HepG2 (cell line): ENCODE measurements around the gene CLHC1. TPM values are rescaled to one million over a fixed set of nuclear protein-coding genes. Genes with fewer than 3 reads are reported as not detected.

Experiments
- ATAC-seq: fragments of 200-7000 bp; cut with Tn5 transposase; 3 replicates; pipeline ENCODE4 v1.9.1; 2020; ENCODE audit warnings: mild to moderate bottlenecking, moderate library complexity
- BruUV-seq: library from RNA; stranded (reverse); fragments of 400-500 nt; replicated peaks from 2 replicates; lab custom pipeline; 2021; lab: Mats Ljungman, UMichigan
- CTCF ChIA-PET: fragments of 300-600 bp; formaldehyde crosslinking; extraction: SDS; loops from one replicate; lab custom pipeline; 2021; ENCODE audit warnings: low total read pairs, inconsistent platforms, low intra/inter-chr PET ratio; lab: Yijun Ruan, JAX
- POLR2A ChIA-PET: fragments of 350-600 bp; sonication (Branson Sonifier 250); formaldehyde crosslinking; loops from one replicate; lab custom pipeline; 2020; ENCODE audit warnings: antibody characterized with exemption, inconsistent platforms; lab: Yijun Ruan, JAX
- DNase-seq: peaks from one replicate; pipeline ENCODE4 v3.0.0-alpha.2; 2015; ENCODE audit warnings: low spot score
- FAIRE-seq: peaks from 3 replicates; lab custom pipeline; 2011; peaks lifted over from hg19 to GRCh38; lab: Jason Lieb, UNC
- H2AFZ ChIP-seq: one replicate; pipeline ENCODE4 v1.6.1; 2011; ENCODE audit warnings: low read length, inconsistent platforms
- H3K27ac ChIP-seq: fragments of 300-600 bp; 3 replicates; pipeline ENCODE4 v1.8.0; 2011; ENCODE audit warnings: mixed run types, mild to moderate bottlenecking, mixed read lengths, low read length, inconsistent platforms; ENCODE audit not compliant: insufficient read depth; ENCODE audit errors: extremely low read length
- H3K27me3 ChIP-seq, 2 experiments: fragments of 200-600 bp in 1 of 2; 2 replicates in 1 of 2; 3 replicates in 1 of 2; pipeline versions ENCODE4 v1.6.0 to v1.8.0; 2011; ENCODE audit warnings: low read length in 2 of 2, mild to moderate bottlenecking in 2 of 2, moderate library complexity in 2 of 2, inconsistent platforms in 1 of 2; ENCODE audit not compliant: insufficient read depth in 2 of 2, control insufficient read depth in 1 of 2
- H3K36me3 ChIP-seq, 2 experiments: fragments of 200-600 bp in 1 of 2; replicated peaks in 1 of 2; 2 replicates in 1 of 2; 3 replicates in 1 of 2; pipeline versions ENCODE4 v1.5.1 to v1.8.0; 2011; ENCODE audit warnings: low read length in 2 of 2, inconsistent platforms in 1 of 2; ENCODE audit not compliant: insufficient read depth in 2 of 2, control insufficient read depth in 1 of 2
- H3K4me1 ChIP-seq: 2 replicates; pipeline ENCODE4 v1.5.1; 2012; ENCODE audit warnings: low read length, inconsistent platforms; ENCODE audit not compliant: insufficient read depth
- H3K4me2 ChIP-seq: 2 replicates; pipeline ENCODE4 v1.6.0; 2011; ENCODE audit warnings: low read depth, low read length, inconsistent platforms
- H3K4me3 ChIP-seq, 3 experiments: fragments of 200-600 bp in 1 of 3; sonication (generic), shearing (Covaris generic) in 1 of 3; replicated peaks in 1 of 3; 2 replicates each; pipeline ENCODE4 v1.5.1; 2011 to 2016; ENCODE audit warnings: low read length in 3 of 3, inconsistent platforms in 2 of 3, low read depth in 2 of 3, mild to moderate bottlenecking in 2 of 3, control low read depth in 1 of 3, mixed read lengths in 1 of 3; ENCODE audit not compliant: insufficient read depth in 1 of 3
- H3K79me2 ChIP-seq: one replicate; pipeline ENCODE4 v1.6.1; 2011; ENCODE audit warnings: low read length, inconsistent platforms; ENCODE audit not compliant: insufficient read depth
- H3K9ac ChIP-seq: 2 replicates; pipeline ENCODE4 v1.6.0; 2011; ENCODE audit warnings: mild to moderate bottlenecking, low read depth, low read length, inconsistent platforms; ENCODE audit not compliant: insufficient read depth
- H3K9me3 ChIP-seq: 2 replicates; pipeline ENCODE4 v1.5.1; 2012; ENCODE audit warnings: mild to moderate bottlenecking, low read length
- H4K20me1 ChIP-seq: 2 replicates; pipeline ENCODE4 v1.6.0; 2011; ENCODE audit warnings: inconsistent platforms, mild to moderate bottlenecking, low read length, moderate library complexity; ENCODE audit not compliant: insufficient read depth
- HDAC2 ChIP-seq: sonication (generic); formaldehyde crosslinking; IDR thresholded peaks from 2 replicates; pipeline ENCODE4 v1.4.0; 2020; ENCODE audit warnings: missing genetic modification reagents
- HOXA5 ChIP-seq: sonication (generic); formaldehyde crosslinking; IDR thresholded peaks from 2 replicates; pipeline ENCODE4 v1.4.0; 2020; ENCODE audit warnings: missing genetic modification reagents
- MIXL1 ChIP-seq: IDR thresholded peaks from 2 replicates; pipeline ENCODE4 v1.6.1; 2016
- MLLT10 ChIP-seq: sonication (generic); formaldehyde crosslinking; IDR thresholded peaks from 2 replicates; pipeline ENCODE4 v1.4.0; 2020; ENCODE audit warnings: missing genetic modification reagents
- NFATC3 ChIP-seq: sonication (generic); formaldehyde crosslinking; IDR thresholded peaks from 2 replicates; pipeline ENCODE4 v1.5.1; 2020; ENCODE audit warnings: mild to moderate bottlenecking, missing genetic modification reagents
- NFIB ChIP-seq: sonication (generic); formaldehyde crosslinking; IDR thresholded peaks from 2 replicates; pipeline ENCODE4 v1.9.0; 2021; ENCODE audit warnings: missing genetic modification reagents, mild to moderate bottlenecking, borderline replicate concordance
- ZMYM2 ChIP-seq: sonication (generic); formaldehyde crosslinking; IDR thresholded peaks from 2 replicates; pipeline ENCODE4 v1.8.0; 2022; ENCODE audit warnings: mild to moderate bottlenecking, missing genetic modification reagents
- WGBS: methylation state at CpG from one replicate; pipeline ENCODE4 v1.1.6; 2017; ENCODE audit warnings: low lambda C conversion rate; 5-methylcytosine and 5-hydroxymethylcytosine counted together
- in situ Hi-C: cut with HindIII; loops from 2 replicates; pipeline ENCODE4 v1.10.0; 2017; ENCODE audit warnings: low pct_unique_long_range_greater_than_20kb; ENCODE audit not compliant: extremely low pct_ligation_motif_present
- intact Hi-C: fragments of 100-400 bp; cut with micrococcal nuclease; formaldehyde crosslinking; loops from one replicate; pipeline ENCODE4 v1.10.0; 2022; ENCODE audit not compliant: unreplicated experiment
- polyA plus RNA-seq, 8 experiments: library from polyadenylated mRNA; depleted of rRNA in 3 of 8; stranded (reverse) in 7 of 8; unstranded in 1 of 8; fragments of >200 nt; fragmentation: Illumina TruSeq in 4 of 8; extraction: Trizol in 4 of 8; gene quantifications; 2 replicates each; pipeline versions ENCODE4 v1.2.1 to v1.2.3, GENCODE V29; 2011 to 2016; ENCODE audit warnings: low read depth in 4 of 8, missing spikeins in 1 of 8, mixed read lengths in 1 of 8; ENCODE audit not compliant: insufficient read depth in 1 of 8
- total RNA-seq, 5 experiments: library from RNA; depleted of rRNA; stranded (reverse); fragments of >200 nt; fragmentation: Illumina TruSeq; extraction: Trizol; gene quantifications; 2 replicates each; pipeline ENCODE4 v1.2.3, GENCODE V29; 2016; ENCODE audit warnings: low read depth in 1 of 5
- TF ChIP-seq, protein P1 (sequence below), 2 experiments: sonication (generic) in 1 of 2; formaldehyde crosslinking in 1 of 2; IDR thresholded peaks; 2 replicates each; pipeline versions ENCODE4 v1.5.1 to v1.6.1; 2011 to 2020; ENCODE audit warnings: borderline replicate concordance in 1 of 2, low read depth in 1 of 2, low read length in 1 of 2, mild to moderate bottlenecking in 1 of 2, missing genetic modification reagents in 1 of 2, moderate library complexity in 1 of 2
- TF ChIP-seq, protein P2 (sequence below): sonication (generic); formaldehyde crosslinking; IDR thresholded peaks from 2 replicates; pipeline ENCODE4 v1.5.0; 2020; ENCODE audit warnings: mild to moderate bottlenecking, missing genetic modification reagents, borderline replicate concordance
- TF ChIP-seq, protein P3 (sequence below): sonication (generic); formaldehyde crosslinking; IDR thresholded peaks from 2 replicates; pipeline ENCODE4 v1.8.1; 2023; ENCODE audit warnings: mild to moderate bottlenecking, moderate library complexity, missing genetic modification reagents
- TF ChIP-seq, protein P4 (sequence below): sonication (generic); formaldehyde crosslinking; IDR thresholded peaks from 2 replicates; pipeline ENCODE4 v1.4.0; 2020; ENCODE audit warnings: missing genetic modification reagents, mild to moderate bottlenecking, borderline replicate concordance

The CLHC1 gene
- total and polyA plus RNA-seq, 2 of the 13 experiments (the other 11 are each of a cell fraction or from before 2014, with no cell fraction given) = 9.8 to 12.6 TPM

DNA sequence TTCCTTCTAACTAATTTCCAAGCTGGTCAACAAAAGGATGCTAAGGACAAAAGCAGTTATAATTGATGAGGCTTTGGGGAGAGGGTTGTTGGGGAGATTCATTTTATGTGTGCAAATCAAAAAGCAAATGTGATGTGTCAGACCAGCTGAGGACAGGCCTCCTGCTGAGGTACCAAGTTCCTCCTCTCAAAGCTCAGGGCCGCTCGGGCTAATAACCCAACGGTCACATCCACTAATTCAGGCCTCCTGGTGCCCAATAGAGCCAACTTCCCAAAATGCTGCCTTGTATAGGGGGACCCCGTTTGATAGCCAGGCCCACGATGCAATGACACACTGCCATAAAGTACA lies 93.2 kb downstream of the CLHC1 start (continued):
- TF ChIP-seq, protein P1, sequence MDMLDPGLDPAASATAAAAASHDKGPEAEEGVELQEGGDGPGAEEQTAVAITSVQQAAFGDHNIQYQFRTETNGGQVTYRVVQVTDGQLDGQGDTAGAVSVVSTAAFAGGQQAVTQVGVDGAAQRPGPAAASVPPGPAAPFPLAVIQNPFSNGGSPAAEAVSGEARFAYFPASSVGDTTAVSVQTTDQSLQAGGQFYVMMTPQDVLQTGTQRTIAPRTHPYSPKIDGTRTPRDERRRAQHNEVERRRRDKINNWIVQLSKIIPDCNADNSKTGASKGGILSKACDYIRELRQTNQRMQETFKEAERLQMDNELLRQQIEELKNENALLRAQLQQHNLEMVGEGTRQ (IDR thresholded peaks at IDR 0.05; ENCODE audit: low read depth, low read length) = no peak
- TF ChIP-seq, protein P1 (CRISPR knock-in tag; IDR thresholded peaks at IDR 0.05; ENCODE audit: borderline replicate concordance) = no peak
- TF ChIP-seq NFIB (CRISPR knock-in tag) = no peak
- no peak for TF ChIP-seq HDAC2 (CRISPR knock-in tag)
- no peak for TF ChIP-seq MIXL1

DNA sequence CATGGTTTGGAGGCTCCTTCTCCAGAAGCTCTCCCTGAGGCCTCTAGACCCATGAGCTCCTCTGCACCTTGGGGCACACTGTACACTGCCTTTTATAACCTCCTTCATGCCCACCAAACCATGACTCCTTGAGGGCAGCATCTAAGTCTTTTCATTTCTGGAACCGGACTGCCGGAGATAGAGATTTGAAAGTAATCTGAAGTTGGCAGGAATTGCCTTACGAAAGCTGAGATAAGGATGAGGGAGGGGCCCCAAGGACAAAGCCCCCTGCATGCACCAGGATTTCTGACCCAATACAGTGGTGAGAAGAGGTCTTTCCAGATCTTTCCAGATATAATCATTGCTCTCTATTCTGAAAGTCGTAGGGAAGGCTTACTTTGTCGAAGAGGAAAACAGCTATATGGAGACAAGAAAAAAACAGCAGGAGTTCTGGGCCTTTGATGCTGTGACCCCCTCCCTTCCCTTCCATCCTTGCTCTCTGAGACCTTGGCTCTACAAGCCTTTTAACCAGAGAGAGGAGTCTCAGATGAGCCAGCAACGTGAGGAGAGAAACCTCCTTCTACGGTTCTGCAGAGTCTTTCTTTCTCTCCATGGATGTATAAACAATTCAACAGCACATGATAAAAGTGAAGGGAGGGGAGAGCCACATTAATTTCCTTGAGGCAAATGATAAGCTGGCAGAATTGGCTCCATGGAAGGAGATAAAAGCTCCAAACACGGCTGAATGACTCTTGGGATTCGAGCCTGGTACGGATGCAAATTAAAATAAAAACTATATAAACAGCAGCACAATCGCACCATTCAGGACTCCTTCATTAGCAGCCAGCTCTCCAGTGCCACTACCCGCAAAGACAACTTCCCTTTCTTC lies 93.8 kb downstream of the CLHC1 start:
- 41% methylated on average over 12 of the region's 12 CpGs for WGBS
- peaks cover 56% of the 10 kb centered on the region for H3K4me1 ChIP-seq
- no TSS peak for BruUV-seq
- H3K79me2 ChIP-seq = no peaks in the 10 kb centered on the region
- no peak overlapping the region for H3K9ac ChIP-seq
- ChIA-PET POLR2A (interaction anchor here (1.3 kb wide), 2 partner anchors 29 to 88 kb away, joined by 3 to 4 read pairs; partner anchors contain the start of gene RTN4), CTCF (no interaction called here)
- H3K4me2 ChIP-seq = peak overlapping the region; percentile 97
- intact Hi-C loops = no loop called here
- no peaks in the 10 kb centered on the region for H3K9me3 ChIP-seq
- H4K20me1 ChIP-seq = no peaks in the 10 kb centered on the region
- H3K27me3 ChIP-seq = peaks cover 1 to 29% of the 10 kb centered on the region in 2 experiments; a peak in 3 of 5 replicates
- ATAC-seq (no peak), FAIRE-seq (no peak), DNase-seq (no peak)
- no peaks in the 10 kb centered on the region for H3K36me3 ChIP-seq
- H3K27ac ChIP-seq = no peak overlapping the region
- H3K4me3 ChIP-seq = peak overlapping the region in 2 of 3 experiments; percentile 36 to 71; a peak in 1 of 6 replicates
- in situ Hi-C loops = no loop called here
- no peak overlapping the region for H2AFZ ChIP-seq
- TF ChIP-seq, protein P2, sequence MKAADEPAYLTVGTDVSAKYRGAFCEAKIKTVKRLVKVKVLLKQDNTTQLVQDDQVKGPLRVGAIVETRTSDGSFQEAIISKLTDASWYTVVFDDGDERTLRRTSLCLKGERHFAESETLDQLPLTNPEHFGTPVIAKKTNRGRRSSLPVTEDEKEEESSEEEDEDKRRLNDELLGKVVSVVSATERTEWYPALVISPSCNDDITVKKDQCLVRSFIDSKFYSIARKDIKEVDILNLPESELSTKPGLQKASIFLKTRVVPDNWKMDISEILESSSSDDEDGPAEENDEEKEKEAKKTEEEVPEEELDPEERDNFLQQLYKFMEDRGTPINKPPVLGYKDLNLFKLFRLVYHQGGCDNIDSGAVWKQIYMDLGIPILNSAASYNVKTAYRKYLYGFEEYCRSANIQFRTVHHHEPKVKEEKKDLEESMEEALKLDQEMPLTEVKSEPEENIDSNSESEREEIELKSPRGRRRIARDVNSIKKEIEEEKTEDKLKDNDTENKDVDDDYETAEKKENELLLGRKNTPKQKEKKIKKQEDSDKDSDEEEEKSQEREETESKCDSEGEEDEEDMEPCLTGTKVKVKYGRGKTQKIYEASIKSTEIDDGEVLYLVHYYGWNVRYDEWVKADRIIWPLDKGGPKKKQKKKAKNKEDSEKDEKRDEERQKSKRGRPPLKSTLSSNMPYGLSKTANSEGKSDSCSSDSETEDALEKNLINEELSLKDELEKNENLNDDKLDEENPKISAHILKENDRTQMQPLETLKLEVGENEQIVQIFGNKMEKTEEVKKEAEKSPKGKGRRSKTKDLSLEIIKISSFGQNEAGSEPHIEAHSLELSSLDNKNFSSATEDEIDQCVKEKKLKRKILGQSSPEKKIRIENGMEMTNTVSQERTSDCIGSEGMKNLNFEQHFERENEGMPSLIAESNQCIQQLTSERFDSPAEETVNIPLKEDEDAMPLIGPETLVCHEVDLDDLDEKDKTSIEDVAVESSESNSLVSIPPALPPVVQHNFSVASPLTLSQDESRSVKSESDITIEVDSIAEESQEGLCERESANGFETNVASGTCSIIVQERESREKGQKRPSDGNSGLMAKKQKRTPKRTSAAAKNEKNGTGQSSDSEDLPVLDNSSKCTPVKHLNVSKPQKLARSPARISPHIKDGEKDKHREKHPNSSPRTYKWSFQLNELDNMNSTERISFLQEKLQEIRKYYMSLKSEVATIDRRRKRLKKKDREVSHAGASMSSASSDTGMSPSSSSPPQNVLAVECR (CRISPR knock-in tag) = no peak
- no peak for TF ChIP-seq NFATC3 (CRISPR knock-in tag)
- TF ChIP-seq, protein P3, sequence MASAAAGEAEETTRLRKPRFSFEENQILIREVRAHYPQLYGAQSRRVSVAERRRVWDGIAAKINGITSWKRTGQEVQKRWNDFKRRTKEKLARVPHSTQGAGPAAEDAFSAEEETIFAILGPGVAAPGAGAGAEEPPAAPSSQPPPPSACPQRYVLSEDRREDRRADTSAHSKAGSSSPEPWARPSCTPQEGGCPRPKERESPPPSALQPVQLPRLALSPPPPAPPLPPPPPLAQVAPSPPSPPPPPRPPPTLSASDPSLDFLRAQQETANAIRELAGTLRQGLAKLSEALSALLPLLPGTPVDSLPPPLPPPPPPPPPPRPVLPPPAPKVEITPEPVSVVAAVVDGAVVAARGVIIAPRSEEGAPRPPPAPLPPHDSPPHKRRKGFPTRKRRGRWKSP (CRISPR knock-in tag) = no peak
- TF ChIP-seq ZMYM2 = no peak
- TF ChIP-seq, protein P4, sequence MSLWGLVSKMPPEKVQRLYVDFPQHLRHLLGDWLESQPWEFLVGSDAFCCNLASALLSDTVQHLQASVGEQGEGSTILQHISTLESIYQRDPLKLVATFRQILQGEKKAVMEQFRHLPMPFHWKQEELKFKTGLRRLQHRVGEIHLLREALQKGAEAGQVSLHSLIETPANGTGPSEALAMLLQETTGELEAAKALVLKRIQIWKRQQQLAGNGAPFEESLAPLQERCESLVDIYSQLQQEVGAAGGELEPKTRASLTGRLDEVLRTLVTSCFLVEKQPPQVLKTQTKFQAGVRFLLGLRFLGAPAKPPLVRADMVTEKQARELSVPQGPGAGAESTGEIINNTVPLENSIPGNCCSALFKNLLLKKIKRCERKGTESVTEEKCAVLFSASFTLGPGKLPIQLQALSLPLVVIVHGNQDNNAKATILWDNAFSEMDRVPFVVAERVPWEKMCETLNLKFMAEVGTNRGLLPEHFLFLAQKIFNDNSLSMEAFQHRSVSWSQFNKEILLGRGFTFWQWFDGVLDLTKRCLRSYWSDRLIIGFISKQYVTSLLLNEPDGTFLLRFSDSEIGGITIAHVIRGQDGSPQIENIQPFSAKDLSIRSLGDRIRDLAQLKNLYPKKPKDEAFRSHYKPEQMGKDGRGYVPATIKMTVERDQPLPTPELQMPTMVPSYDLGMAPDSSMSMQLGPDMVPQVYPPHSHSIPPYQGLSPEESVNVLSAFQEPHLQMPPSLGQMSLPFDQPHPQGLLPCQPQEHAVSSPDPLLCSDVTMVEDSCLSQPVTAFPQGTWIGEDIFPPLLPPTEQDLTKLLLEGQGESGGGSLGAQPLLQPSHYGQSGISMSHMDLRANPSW = no peak
- TF ChIP-seq MLLT10 (CRISPR knock-in tag) = no peak
- TF ChIP-seq HOXA5 (CRISPR knock-in tag) = no peak
